Heart left ventricle (tissue), 16 donors: ENCODE data around the gene PAF1. TPM values are rescaled to one million over a fixed set of nuclear protein-coding genes. Genes with fewer than 3 reads are reported as not detected.

Experiments
- ATAC-seq, 4 donors: fragments of 200-7000 bp; cut with Tn5 transposase; one replicate each; pipeline ENCODE4 v1.9.1; 2020 to 2022; ENCODE audit warnings: moderate library complexity in 4 of 4, mild to moderate bottlenecking in 3 of 4, moderate number of reproducible peaks in 1 of 4
- DNase-seq, 5 donors: peaks; one replicate each; pipeline ENCODE4 v3.0.0-alpha.2; 2020
- H3K27ac ChIP-seq, 12 donors: fragments of 200-600 bp; sonication (generic) in 4 of 12; one replicate each; pipeline versions ENCODE4 v1.5.0 to v1.8.0; 2016 to 2022; ENCODE audit warnings: mild to moderate bottlenecking in 2 of 12
- H3K27me3 ChIP-seq, 9 donors: fragments of 200-600 bp; sonication (generic) in 2 of 9; one replicate each; pipeline versions ENCODE4 v1.5.1 to v1.8.0; 2016 to 2022; ENCODE audit warnings: mild to moderate bottlenecking in 3 of 9
- H3K36me3 ChIP-seq, 9 donors: fragments of 200-600 bp; sonication (generic) in 2 of 9; one replicate each; pipeline versions ENCODE4 v1.5.0 to v1.8.0; 2018 to 2022; ENCODE audit warnings: mild to moderate bottlenecking in 2 of 9
- H3K4me1 ChIP-seq, 12 donors: fragments of 200-600 bp; sonication (generic) in 4 of 12; one replicate each; pipeline versions ENCODE4 v1.5.0 to v1.8.0; 2016 to 2022; ENCODE audit warnings: mild to moderate bottlenecking in 3 of 12
- H3K4me3 ChIP-seq, 12 donors: fragments of 200-600 bp; sonication (generic) in 4 of 12; one replicate each; pipeline versions ENCODE4 v1.5.0 to v1.8.0; 2017 to 2022; ENCODE audit warnings: mild to moderate bottlenecking in 9 of 12, moderate library complexity in 4 of 12
- H3K9me3 ChIP-seq, 12 donors: fragments of 200-600 bp; sonication (generic) in 4 of 12; one replicate each; pipeline versions ENCODE4 v1.5.0 to v1.8.0; 2016 to 2022; ENCODE audit warnings: mild to moderate bottlenecking in 1 of 12
- CTCF ChIP-seq, 12 donors: fragments of 200-600 bp; sonication (generic) in 4 of 12; IDR thresholded peaks; one replicate each; pipeline versions ENCODE4 v1.5.0 to v1.8.0; 2018 to 2022; ENCODE audit warnings: antibody characterized with exemption in 12 of 12, mild to moderate bottlenecking in 5 of 12
- POLR2A ChIP-seq, 2 donors: fragments of 450-650 bp; IDR thresholded peaks; one replicate each; pipeline ENCODE4 v1.6.1; 2017; ENCODE audit warnings: antibody characterized with exemption in 2 of 2, mild to moderate bottlenecking in 2 of 2, moderate library complexity in 2 of 2
- WGBS, 4 donors: extraction: QIAGEN DNeasy Blood & Tissue Kit in 2 of 4; methylation state at CpG; one replicate each; pipeline versions ENCODE4 v1.1.5 to v1.1.7; 2013 to 2018; 5-methylcytosine and 5-hydroxymethylcytosine counted together
- intact Hi-C, 10 donors: fragments of 100-400 bp; cut with DNase I; formaldehyde crosslinking; loops; one replicate each; pipeline versions ENCODE4 v1.11.1 to v1.14.2; 2022
- polyA plus RNA-seq, 2 donors: library from polyadenylated mRNA; stranded (reverse); fragments of 200-250 nt; gene quantifications; one replicate each; pipeline ENCODE4 v1.2.3, GENCODE V29; 2013
- total RNA-seq, 9 donors: library from RNA; depleted of rRNA in 2 of 9; stranded (reverse); fragments of >200 nt in 2 of 9; fragmentation: NEBNext Ultra II Directional in 3 of 9; extraction: Animal tissue kit (Norgen Biotek cat#: 25700) in 3 of 9; gene quantifications; one replicate each; pipeline versions ENCODE4 v1.1.0 to v1.2.4, GENCODE V29; 2016 to 2023
- donor health status: ischemic (EF 13 %, LVEDD 7.1; RV severe dilation, severe dysfunction).
- donor health status: healthy with polysubstance abuse.
- donor health status: DM: no; HTN: yes; CAD: no.
- donor health status: DM: no; HTN: no; CAD: no.
- donor health status: ischemic (EF 25% LVEDD 6.9; RV normal size, moderate dysfunction).
- donor health status: ischemic (EF 25% LVEDD 5.7; RV mildly dilated, moderate dysfunction).
- donor health status: healthy.
- donor health status: DM: yes; HTN: yes; CAD: no.
- donor health status: ischemic (EF 35%, LVEDD 5.7; RV mildly dilated, moderate dysfunction).
- donor health status: nonischemic (EF 11% LVEDD 7.7; RV severe dilation, severe dysfunction).
- donor health status: DM: yes; HTN: yes; CAD: no.
- donor health status: PGD.
- donor health status: ischemic (EF 29% LVEDD 5.4; RV normal size, mild dysfunction).
- donor health status: nonischemic (EF 23%, LVEDD 6.1; RV moderate dilation, normal function).

PAF1 gene
- total and polyA plus RNA-seq, 11 donors: 32.5 to 75.7 (median 40.7) TPM

- H3K27ac ChIP-seq: peak overlapping the region in 1 of 12 donors; percentile 97
- intact Hi-C loops: no loop called here
- H3K36me3 ChIP-seq: peaks cover 5 to 33% (median 30%) of the 10 kb centered on the region in 9 donors
- peaks cover 19 to 55% (median 39%) of the 10 kb centered on the region in 12 donors for H3K4me1 ChIP-seq
- H3K4me3 ChIP-seq: no peak overlapping the region
- peaks cover 0 to 5% (median 0%) of the 10 kb centered on the region in 9 donors for H3K27me3 ChIP-seq
- no peak for DNase-seq
- 90 to 96% (median 95%) methylated on average over 8 of the region's 8 CpGs for WGBS, 4 donors
- no peaks in the 10 kb centered on the region for H3K9me3 ChIP-seq
- no peak for ATAC-seq
- TF ChIP-seq POLR2A (IDR thresholded peaks at IDR 0.05): no peak
- no peak for TF ChIP-seq CTCF (IDR thresholded peaks at IDR 0.05)
Measured at GRCh38 chr19:39432677-39433025, 41.7 kb upstream of the PAF1 start.

GRCh38 chr19:39430675-39431593 is 40.0 kb upstream of the PAF1 start:
- 63 to 68% (median 66%) methylated on average over 24 to 25 of the region's 25 CpGs for WGBS, 4 donors
- Histone ChIP-seq H3K27ac (peak overlapping the region in 11 of 12 donors; percentile 36 to 97 (median 75)), H3K36me3 (peaks cover 5 to 33% (median 30%) of the 10 kb centered on the region in 9 donors), H3K4me1 (peaks cover 19 to 47% (median 35%) of the 10 kb centered on the region in 12 donors), H3K4me3 (peak overlapping the region in 4 of 12 donors; percentile 13 to 21 (median 20)), H3K27me3 (no peaks in the 10 kb centered on the region), H3K9me3 (no peaks in the 10 kb centered on the region)
- DNase-seq (peak in 2 of 5 donors; percentile 52 to 61), ATAC-seq (peak; percentile 9 to 67 (median 36))
- TF ChIP-seq POLR2A (IDR thresholded peaks at IDR 0.05) (no peak), CTCF (IDR thresholded peaks at IDR 0.05) (no peak)
- intact Hi-C loops: no loop called here

GRCh38 chr19:39428283-39429112 is 37.6 kb upstream of the PAF1 start:
- H3K4me1 ChIP-seq: peaks cover 9 to 28% (median 19%) of the 10 kb centered on the region in 12 donors
- intact Hi-C loops: no loop called here
- peak overlapping the region; percentile 64 to 93 (median 86) for H3K27ac ChIP-seq
- H3K27me3 ChIP-seq: no peaks in the 10 kb centered on the region
- no peak for TF ChIP-seq POLR2A (IDR thresholded peaks at IDR 0.05)
- TF ChIP-seq CTCF (IDR thresholded peaks at IDR 0.05): no peak
- DNase-seq (peak; percentile 82 to 86 (median 86)), ATAC-seq (peak; percentile 69 to 84 (median 80))
- H3K36me3 ChIP-seq: peaks cover 3 to 34% (median 19%) of the 10 kb centered on the region in 9 donors
- H3K4me3 ChIP-seq: peak overlapping the region in 3 of 12 donors; percentile 6 to 22 (median 22)
- no peaks in the 10 kb centered on the region for H3K9me3 ChIP-seq
- whole genome bisulfite sequencing, 4 donors: 15 to 21% (median 16%) methylated on average over 16 to 23 of the region's 23 CpGs
